ENCODE measurements around the gene NAALAD2. TPM values are rescaled to one million over a fixed set of nuclear protein-coding genes. Genes with fewer than 3 reads are reported as not detected.

The NAALAD2 gene
- total RNA-seq, 1 donor from 2014 or later, result not detected

- DNase-seq (ENCODE audit: low read depth) (no peak), FAIRE-seq (no peak)
- Histone ChIP-seq H3K4me3 (ENCODE audit: low read depth, low read length) (no peak overlapping the region), H3K36me3 (ENCODE audit: control insufficient read depth, insufficient read depth, low read length) (no peaks in the 10 kb centered on the region), H3K27me3 (ENCODE audit: control insufficient read depth, insufficient read depth, low read length) (no peaks in the 10 kb centered on the region)
- TF ChIP-seq CTCF (IDR thresholded peaks at IDR 0.05; ENCODE audit: insufficient read depth, low read length, severe bottlenecking), result no peak
These were observed 85.0 kb downstream of the NAALAD2 start for GRCh38 chr11:90219438-90219837.

GRCh38 chr11:90220391-90220790 lies 85.9 kb downstream of the NAALAD2 start:
- peak; percentile 74 for DNase-seq (ENCODE audit: low read depth)

GRCh38 chr11:90221803-90222458 lies 87.5 kb downstream of the NAALAD2 start:
- no peaks in the 10 kb centered on the region for H3K27me3 ChIP-seq (ENCODE audit: control insufficient read depth, insufficient read depth, low read length)
- DNase-seq (ENCODE audit: low read depth) (no peak), FAIRE-seq (no peak)
- no peaks in the 10 kb centered on the region for H3K36me3 ChIP-seq (ENCODE audit: control insufficient read depth, insufficient read depth, low read length)
- TF ChIP-seq CTCF (IDR thresholded peaks at IDR 0.05; ENCODE audit: insufficient read depth, low read length, severe bottlenecking), result no peak
- H3K4me3 ChIP-seq (ENCODE audit: low read depth, low read length), result peak overlapping the region; percentile 65

More at GRCh38 chr11:90220391-90220790, 85.9 kb downstream of the NAALAD2 start:
- Histone ChIP-seq H3K27me3 (ENCODE audit: control insufficient read depth, insufficient read depth, low read length) (no peaks in the 10 kb centered on the region), H3K36me3 (ENCODE audit: control insufficient read depth, insufficient read depth, low read length) (no peaks in the 10 kb centered on the region), H3K4me3 (ENCODE audit: low read depth, low read length) (no peak overlapping the region)
- no peak for TF ChIP-seq CTCF (IDR thresholded peaks at IDR 0.05; ENCODE audit: insufficient read depth, low read length, severe bottlenecking)
- FAIRE-seq, result no peak

GRCh38 chr11:90222459-90223247 lies 88.2 kb downstream of the NAALAD2 start, which contains the start of gene CHORDC1:
Gene CHORDC1, minus strand, starts transcription at chr11:90223049. Its CDS starts 95 bp downstream, at chr11:90222954.
- Histone ChIP-seq H3K4me3 (ENCODE audit: low read depth, low read length) (peak within 1 kb of the TSS; percentile 65), H3K27me3 (ENCODE audit: control insufficient read depth, insufficient read depth, low read length) (no peaks in the 10 kb centered on the region), H3K36me3 (ENCODE audit: control insufficient read depth, insufficient read depth, low read length) (no peaks in the 10 kb centered on the region)
- FAIRE-seq (no peak), DNase-seq (ENCODE audit: low read depth) (peak; percentile 76)
- TF ChIP-seq CTCF (IDR thresholded peaks at IDR 0.05; ENCODE audit: insufficient read depth, low read length, severe bottlenecking), result no peak

GRCh38 chr11:90223248-90223585 lies 88.8 kb downstream of the NAALAD2 start:
- FAIRE-seq, result no peak

More at GRCh38 chr11:90223248-90223585, 88.8 kb downstream of the NAALAD2 start:
- no peaks in the 10 kb centered on the region for H3K27me3 ChIP-seq (ENCODE audit: control insufficient read depth, insufficient read depth, low read length)
- DNase-seq (ENCODE audit: low read depth), result no peak
- no peak for TF ChIP-seq CTCF (IDR thresholded peaks at IDR 0.05; ENCODE audit: insufficient read depth, low read length, severe bottlenecking)
- H3K4me3 ChIP-seq (ENCODE audit: low read depth, low read length), result peak overlapping the region; percentile 65
- H3K36me3 ChIP-seq (ENCODE audit: control insufficient read depth, insufficient read depth, low read length), result no peaks in the 10 kb centered on the region
